NOMO-1 (cell line): ENCODE measurements around the gene NKD2.

Source experiments
- DNase-seq, 2 experiments: peaks; one replicate each; lab custom pipeline; 2025; ENCODE audit not compliant: unreplicated experiment in 2 of 2; lab: John Stamatoyannopoulos, UW

NKD2 gene

GRCh38 chr5:1028481-1029281, 20.1 kb downstream of the NKD2 start:
- DNase-seq, result no peak

DNA sequence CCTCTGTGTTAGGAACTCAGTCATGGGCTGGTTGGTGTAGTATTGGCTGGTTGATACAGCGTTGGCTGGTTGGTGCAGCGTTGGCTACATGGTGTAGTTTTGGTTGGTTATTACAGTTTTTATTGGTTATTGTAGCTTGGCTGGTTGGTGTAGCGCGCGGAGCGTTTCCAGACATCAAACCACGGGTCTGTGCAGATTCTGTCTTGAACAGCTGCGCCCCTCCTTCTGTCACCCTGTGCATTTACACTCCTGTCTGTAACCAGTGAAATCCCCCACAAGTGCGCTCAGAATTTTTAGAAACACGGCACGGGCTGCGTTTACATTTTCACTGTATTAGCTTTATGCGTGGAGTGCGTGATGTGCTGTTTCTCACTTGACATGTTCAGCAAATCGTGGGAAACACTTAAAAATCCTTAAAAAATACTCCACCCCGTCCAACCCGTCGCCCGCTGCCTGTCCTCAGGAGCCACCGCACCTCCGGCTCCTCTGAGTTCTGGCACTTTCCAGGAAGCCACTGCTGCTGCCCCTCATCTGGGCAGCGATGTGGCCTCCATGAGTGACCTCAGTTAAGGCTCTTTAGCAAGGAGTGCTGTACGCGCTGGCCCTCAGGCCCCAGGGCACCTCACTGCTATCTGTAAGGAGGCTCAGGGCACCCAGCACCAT, 20.8 kb downstream of the NKD2 start:
- no peak for DNase-seq

DNA sequence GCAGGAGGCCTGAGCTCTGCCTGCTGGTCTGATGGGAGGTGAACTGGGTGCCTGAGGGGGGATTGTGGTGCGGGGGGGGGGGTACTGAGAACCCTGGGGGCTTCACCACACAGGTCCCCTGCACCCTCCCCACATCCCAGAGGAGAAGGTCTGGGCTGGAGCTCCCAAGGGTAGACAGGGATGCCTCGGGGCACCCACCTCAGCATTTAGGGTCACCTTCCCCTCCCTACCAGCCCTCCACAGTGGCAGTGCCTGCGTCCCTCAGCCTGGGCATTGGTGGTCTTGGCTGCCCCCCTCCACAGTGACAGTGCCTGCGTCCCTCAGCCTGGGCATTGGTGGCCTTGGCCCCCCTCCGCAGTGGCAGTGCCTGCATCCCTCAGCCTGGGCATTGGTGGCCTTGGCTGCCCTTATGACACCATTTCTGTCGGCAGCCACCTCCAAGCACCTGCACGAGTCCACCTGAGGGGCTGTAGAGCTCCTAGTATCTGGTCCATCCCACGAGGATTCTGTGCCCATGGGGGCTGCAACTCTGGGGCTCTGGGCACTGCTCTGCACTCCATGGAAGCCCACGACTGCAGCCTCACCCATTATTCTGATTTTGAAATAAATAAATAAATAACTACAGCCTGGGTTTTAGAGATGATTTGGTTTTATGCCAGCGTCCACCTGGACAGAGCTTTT, 21.5 kb downstream of the NKD2 start:
- DNase-seq, result no peak

GRCh38 chr5:1030801-1031271, 22.2 kb downstream of the NKD2 start:
- no peak for DNase-seq

- DNase-seq, result no peak
These were observed 22.8 kb downstream of the NKD2 start for GRCh38 chr5:1031306-1031959.

GRCh38 chr5:1032011-1032410, 23.4 kb downstream of the NKD2 start:
- DNase-seq, result no peak

- DNase-seq, result no peak
These were observed 24.0 kb downstream of the NKD2 start for GRCh38 chr5:1032551-1033027.

DNA sequence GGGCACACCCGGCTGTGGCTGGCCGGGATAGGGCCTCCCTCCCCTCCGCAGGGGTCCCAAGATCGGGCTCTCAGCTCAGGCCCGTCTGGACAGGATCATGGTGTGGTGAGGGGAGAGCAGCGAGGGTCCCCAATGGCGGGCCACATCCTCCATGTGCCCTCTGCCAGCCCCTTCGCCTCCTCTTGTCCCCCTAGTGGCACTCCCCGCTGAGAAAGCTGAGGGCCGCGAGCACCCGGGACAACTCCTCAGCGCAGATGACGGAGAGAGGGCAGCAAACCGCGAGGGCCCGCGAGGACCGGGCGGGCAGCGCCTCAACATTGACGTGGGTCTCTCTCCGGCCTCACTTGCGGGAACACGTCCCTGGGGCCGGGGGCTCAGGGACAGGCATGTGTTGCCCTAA, 24.6 kb downstream of the NKD2 start:
- no peak for DNase-seq

- no peak for DNase-seq
These were observed 25.2 kb downstream of the NKD2 start for GRCh38 chr5:1033606-1034420.

DNA sequence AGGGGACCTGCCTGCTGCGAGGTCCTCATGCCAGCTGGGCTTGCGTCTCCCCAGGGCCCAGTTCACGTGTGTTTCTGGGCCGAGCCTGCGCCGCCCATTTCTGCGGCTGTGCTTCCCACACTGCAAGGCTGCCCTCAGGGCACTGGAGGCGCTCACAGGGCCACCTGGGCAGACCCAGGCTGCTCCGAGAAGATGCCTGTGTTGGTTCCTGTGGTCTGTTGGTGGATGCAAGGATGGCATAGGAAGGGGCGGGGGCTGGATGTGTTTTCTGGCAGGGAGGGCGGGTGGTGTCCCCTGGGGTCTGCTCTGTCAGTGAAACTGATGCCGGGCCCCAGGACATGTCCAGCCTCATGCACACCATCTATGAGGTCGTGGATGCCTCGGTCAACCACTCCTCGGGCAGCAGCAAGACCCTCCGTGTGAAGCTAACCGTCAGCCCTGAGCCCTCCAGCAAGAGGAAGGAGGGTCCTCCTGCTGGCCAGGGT, 25.9 kb downstream of the NKD2 start:
- DNase-seq, result no peak

DNA sequence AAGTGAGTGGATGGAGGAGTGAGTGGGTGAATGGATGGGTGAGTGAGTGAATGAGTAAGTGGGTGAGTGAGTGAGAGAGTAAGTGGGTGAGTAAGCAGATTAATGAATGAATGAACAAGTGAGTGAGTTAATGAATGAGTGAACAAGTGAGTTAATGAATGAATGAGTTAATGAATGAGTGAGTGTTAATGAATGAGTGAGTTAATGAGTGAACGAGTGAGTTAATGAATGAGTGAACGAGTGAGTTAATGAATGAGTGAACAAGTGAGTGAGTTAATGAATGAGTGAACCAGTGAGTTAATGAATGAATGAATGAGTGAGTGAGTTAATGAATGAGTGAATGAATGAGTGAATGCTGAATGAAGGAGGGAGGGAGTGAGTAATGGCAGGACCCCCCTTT, 26.4 kb downstream of the NKD2 start:
- DNase-seq, result no peak

GRCh38 chr5:1035421-1036405, 27.1 kb downstream of the NKD2 start:
- no peak for DNase-seq

GRCh38 chr5:1036504-1037122, 28.0 kb downstream of the NKD2 start:
- no peak for DNase-seq

- DNase-seq, result no peak
These were observed 28.6 kb downstream of the NKD2 start for GRCh38 chr5:1037123-1037670.

- DNase-seq, result no peak
These were observed 29.2 kb downstream of the NKD2 start for GRCh38 chr5:1037671-1038416.

GRCh38 chr5:1038417-1039209, 30.0 kb downstream of the NKD2 start:
- DNase-seq, result no peak

DNA sequence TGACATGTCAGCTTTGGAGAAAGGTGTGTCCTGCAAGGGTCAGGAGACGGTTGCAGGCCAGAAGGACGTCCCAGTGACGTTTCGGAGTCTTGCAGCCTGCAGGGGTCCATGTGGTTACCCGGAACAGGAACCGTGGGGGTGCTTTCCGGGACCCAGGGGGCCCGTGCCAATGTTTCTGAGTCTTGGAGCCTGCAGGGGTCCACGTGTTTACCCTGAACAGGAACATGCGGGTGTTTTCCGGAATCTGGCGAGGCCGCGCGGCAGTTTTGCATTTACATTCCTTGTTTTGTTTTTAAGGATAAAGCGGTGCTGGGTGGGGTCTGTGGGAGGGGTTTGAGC, 30.6 kb downstream of the NKD2 start:
- no peak for DNase-seq
